ENCODE data around the gene NHLH2.

Gene NHLH2

DNA sequence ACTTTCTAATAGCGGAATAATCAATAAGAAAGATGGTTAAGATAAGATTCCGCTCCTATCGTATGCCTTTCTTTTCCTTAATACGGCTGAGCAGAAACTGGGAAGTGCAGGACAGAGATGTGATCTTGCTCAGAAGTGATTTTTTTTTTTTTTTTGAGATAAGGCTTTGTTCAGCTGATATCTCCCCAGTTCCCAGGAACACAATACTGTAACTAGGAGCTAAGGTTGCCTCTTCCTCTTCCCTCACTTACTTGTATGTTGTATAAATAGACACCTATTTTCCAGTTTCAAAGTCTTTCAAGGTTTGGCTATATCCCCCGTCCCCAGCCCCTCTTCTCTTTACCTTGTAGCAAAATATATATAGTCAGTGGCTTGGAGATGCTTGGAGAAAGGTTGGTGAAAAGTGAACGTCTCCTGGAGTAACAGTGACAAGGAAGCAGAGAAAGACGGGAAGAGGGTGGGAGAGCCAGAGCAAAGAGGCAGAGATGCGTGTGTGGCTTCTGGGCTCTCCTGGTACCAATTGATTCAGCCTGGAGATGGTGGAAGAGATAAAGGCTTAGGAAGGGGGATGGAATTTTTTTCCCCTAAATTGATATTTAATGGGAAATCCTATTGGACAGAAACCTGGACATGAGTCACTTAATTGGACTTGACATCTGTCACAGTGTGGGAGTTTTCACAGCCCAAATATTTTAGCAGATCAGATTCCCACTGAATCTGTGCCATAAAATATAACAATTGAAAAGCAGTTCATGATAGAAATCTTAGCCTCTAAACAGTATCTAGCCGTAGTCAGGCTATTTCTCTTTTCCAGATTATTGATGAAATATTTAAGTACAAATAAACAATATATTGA is at the start of gene NHLH2:
Gene NHLH2 (minus strand): TSS at position 522 of the 856 bp plus-strand sequence. CDS start 2,754 bp downstream, outside the sequence.
- DNase-seq (ENCODE audit: low read depth in 2 of 2) = no peak

DNA sequence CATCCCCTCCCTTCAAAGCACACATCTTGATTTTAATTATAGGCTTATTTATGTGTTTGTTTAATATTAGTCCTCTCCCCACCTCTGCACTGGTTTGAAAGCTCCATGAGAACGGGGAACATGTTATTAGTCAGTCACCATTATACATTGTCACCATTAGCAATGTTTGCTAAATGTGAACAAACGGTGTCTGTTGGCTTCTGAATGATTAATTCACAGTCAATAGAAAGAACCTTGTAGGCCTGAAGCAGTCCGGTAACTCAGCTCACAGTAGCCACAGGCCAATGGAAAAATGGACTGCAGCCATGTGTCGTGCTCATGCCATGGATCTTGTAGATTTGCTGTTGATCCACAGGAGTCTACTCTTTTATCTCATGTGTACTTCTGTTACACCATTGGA is 49.7 kb upstream of the NHLH2 start:
- no peak for DNase-seq (ENCODE audit: low read depth in 2 of 2)

DNA sequence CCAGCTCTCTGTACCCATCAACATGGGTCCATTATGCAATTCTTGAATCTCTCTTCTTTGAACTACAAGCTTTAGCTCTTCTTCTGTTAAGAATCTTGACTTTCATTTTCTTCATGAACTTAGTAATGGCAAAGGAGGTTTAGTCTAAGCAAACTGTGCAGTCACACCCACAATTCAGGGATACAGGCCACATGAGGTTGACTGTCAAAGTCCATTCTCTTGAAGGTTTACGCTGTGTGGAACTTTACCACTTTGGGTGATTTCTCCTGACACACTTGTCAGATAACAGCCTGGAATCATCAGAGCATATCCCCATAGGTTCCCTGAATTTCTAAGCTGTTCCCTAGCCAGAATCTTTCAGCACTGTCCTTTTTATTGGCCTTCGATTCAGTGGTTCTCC is 48.0 kb upstream of the NHLH2 start:
- DNase-seq (ENCODE audit: low read depth in 2 of 2) = no peak

DNA sequence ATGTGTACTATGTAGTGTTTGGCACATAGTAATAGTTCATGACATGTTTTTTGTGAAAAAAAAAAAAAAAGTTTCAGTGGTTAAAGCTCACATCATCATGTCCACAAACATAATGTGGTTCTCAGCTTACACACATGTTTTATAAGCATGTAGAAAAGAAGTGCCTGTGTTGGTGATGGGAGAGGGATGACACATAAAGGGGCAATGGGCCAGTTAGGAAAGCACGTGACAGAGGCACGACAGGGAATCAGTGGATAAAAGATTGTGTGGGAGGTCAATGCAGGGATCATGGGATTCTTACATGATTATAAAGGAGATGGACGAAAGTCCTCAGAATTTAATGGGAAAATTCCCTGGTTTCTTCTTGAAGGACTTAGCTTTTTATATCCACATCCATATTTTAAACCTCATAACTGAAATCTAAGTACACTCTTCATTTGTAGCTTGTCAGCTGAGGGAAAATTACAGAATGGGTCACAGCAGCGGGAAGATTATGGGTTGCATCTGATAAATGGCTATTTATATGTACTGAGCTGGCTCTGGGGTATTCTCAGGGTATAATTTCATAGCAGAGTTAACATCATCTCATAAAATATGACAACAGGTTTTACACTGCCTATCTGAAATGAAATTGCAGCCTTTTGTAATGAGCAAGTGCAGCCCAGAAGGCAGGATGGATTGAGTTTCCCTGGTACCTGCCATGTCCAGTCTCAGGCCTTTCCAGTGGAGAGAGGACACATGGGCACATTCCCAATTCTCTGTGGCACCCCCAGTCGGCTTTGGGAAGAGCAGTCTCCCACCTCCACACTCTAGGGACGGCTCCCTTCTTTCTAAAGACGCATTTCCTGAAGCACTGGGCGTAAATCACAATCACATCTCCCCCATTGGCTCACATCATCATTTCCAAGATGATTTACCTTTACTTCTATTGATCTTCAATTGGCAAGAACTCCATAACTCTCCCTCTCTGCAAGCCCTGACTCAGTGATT is 42.3 kb upstream of the NHLH2 start:
- no peak for DNase-seq (ENCODE audit: low read depth in 2 of 2)

DNA sequence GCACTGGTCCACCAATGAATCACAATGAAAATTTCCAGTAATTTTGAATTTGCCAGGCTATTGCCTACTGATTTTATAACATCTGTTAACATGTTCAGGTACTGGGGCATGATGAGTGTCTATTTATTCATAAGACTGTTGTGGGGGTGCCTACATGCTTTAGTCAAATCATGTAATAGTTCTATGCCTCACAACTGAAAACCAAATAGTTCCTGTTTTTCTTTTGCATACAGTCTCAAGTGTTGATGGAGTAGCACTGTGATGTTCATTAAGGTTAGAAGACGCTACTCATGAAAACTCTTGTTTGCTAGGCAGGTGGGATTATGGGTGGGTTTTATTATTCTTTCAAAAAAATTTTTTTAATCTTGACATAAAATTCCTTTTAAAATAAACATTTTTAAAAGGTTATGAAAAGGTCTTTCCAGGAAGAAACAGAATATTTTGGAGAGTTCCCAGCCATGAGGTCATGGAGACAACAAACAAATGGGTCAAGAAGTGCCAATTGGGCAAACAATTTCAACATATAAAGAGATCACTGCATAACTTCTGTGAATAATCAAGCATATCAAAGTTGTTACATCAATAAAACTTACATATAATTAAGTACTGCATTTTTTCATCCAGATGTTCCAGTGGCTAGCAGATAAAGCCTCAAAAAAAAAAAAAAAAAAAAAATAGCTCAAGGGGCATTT is 40.2 kb upstream of the NHLH2 start:
- DNase-seq (ENCODE audit: low read depth in 2 of 2) = no peak

DNA sequence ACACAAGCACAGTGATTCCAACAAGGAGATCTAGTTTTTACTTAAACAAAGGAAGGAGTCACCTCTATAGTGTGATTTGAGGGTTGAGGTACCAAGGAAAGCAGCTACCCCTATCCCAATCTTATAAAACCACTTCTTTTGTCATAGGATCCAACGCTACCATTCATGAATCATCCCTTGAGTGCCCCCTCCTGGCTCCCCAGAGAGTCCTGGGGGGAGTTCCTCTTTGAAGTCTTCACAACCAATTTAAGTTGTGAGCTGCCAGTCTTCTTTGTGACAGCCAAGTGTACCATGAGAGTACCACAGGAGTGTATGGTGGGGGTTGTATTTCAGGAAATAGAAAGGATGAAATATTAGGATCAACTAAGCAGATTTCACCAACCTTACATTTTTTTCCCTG is 39.1 kb upstream of the NHLH2 start:
- DNase-seq (ENCODE audit: low read depth in 2 of 2) = no peak

DNA sequence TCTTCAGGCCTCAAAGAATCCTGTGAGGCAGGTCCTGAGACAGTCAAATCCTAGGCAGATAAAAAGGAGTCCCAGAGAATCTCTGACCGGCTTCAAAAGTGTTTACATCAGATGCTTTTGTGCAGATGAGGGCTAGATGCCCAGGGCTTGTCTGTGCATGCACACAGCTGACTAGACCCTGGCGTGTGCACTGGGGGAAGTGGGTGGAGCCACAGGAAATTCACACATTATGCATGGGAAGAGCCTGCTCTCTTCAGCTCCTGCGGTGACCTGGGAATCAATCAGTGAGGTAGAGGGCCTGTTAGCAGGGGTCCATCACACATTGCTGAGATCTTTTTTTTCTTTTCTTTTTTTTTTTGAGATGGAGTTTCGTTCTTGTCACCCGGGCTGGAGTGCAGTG is 36.6 kb upstream of the NHLH2 start:
- no peak for DNase-seq (ENCODE audit: low read depth in 2 of 2)

DNA sequence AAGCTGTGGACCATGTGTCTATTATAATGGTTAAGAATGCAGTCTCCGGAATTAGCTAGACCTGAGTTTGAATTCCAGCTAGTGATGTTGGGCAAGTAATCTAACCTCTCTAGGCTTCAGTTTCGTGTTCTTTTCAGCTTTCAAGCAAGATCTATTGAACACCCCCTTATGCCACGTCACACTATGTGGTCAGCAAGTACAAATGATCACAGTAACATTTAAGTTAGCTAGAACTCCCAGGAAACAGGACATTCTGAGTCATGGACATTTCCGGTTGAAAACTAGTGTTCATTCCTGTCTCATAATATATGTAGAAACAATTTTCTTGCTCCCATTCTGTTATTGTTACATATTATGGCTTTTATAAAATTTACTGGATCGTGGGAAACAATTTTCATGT is 34.0 kb upstream of the NHLH2 start:
- no peak for DNase-seq (ENCODE audit: low read depth in 2 of 2)

DNA sequence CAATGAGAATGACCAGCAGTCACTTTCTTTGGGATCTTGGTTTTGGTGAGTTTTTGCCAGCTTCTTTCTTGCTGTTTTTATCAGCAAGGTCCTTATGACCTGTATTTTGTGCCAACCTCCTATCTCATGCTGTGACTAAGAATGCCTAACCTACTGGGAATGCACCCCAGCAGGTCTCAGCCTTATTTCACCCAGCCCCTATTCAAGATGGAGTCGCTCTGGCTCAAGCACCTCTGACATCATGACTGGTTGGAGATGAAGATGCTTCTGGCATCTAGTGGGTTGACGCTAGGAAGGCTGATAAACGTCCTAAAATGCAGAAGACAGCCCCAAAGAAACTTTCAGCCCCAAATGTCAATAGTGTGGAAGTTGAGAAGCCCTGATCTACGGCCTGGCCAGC is 33.6 kb upstream of the NHLH2 start:
- no peak for DNase-seq (ENCODE audit: low read depth in 2 of 2)

DNA sequence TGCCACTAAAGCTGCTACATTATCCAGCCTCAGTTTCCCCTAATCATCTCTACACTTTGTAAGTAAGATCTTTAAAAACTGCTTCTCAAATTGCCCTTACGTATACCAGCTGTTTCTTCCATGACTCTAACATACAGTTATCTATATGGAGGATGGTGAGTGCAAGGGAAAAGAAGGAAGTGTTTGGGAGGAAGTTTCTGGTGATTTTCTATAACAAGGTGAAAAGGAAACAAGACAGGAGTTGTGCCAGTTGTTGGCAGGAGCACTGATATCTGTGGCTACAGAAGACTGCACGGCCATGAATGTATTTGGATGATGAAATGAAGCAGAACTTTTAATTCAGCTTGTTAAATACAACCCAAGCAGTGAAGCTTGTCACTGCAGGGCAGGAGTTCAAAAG is 32.3 kb upstream of the NHLH2 start:
- no peak for DNase-seq (ENCODE audit: low read depth in 2 of 2)

DNA sequence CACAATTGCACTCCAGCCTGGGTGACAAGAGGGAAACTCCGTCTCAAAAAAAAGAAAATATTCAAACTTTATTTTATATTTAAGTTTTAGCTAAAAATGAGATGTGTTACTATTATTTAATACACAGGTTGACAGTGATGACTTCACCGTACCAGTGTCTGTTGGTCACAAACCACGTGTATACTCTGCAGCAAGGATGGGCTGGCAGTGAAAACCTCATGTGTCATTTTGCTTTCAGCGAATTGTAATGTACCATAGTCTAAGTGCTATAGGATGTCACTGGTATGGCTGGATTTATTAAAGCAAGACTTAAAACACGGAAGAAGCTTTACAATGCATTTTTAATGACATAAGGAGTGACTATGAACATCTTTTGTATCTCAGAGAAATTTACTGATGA is 28.1 kb upstream of the NHLH2 start:
- DNase-seq (ENCODE audit: low read depth in 2 of 2) = no peak

DNA sequence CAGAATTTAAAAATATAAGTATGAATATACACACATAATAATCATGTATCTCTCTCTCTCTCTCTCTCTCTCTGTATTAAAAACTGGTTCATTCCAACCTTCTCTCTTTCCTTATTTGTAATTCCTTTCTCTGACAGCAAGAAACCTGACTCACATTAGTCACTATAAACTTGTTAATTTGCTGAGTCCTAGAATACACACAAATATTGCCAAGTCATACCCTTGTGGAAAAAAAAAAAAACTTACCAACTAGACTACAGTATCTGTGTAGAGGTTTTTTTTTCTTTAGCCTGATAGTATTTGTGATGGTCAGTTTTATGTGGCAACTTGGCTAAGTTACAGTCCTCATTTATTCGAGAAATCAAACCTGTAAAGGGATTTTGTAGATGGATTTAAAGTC is 26.3 kb upstream of the NHLH2 start:
- no peak for DNase-seq (ENCODE audit: low read depth in 2 of 2)

DNA sequence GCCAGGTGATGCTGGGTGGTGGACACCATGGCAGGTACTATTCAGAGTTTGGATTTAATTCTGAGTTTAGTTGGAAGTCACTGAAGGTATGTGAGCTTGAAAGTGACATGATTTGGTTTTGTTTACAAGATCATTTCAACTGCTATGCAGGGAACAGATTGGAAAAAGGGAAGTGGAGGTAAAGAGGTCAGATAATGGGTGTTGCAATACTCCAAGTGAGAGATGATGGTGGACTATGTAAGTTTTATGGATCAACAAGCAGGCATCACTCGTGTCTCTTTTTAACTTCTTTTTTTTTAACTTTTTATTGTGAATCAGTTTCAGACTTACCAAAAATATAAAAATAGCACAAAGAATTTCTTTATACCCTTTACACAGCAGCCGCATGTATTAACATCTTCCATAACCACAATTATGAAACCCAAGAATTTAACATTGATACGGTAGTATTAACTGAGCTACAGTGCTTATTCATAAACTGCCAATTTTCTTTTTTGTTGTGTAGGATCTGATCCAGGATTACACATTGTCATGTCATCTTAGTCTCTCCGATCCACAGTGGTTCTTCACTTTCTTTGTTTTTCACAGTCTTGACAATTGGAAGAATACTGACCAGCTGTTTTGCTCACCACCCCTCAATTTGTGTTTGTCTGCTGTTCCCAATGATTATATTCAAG is 24.9 kb upstream of the NHLH2 start:
- no peak for DNase-seq (ENCODE audit: low read depth in 2 of 2)

DNA sequence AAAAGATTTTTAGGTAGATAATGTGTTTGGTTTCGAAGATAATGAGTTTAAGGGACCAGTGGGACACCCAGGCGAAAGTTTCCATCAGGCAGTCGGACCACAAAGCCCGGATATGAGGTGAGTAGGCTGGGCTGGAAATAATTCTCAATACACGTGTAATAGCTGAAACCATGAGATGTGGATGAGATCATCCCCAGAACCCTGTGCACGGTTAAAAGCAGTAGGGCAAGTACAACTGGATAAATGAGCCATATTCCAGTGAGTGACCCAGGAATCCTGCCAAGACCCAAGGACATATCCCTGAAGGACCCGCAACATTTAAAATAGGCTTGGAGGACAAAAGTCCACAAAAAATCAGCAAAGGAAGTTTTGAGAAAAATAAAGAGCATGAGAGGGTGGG is 21.5 kb upstream of the NHLH2 start:
- DNase-seq (ENCODE audit: low read depth in 2 of 2) = no peak

DNA sequence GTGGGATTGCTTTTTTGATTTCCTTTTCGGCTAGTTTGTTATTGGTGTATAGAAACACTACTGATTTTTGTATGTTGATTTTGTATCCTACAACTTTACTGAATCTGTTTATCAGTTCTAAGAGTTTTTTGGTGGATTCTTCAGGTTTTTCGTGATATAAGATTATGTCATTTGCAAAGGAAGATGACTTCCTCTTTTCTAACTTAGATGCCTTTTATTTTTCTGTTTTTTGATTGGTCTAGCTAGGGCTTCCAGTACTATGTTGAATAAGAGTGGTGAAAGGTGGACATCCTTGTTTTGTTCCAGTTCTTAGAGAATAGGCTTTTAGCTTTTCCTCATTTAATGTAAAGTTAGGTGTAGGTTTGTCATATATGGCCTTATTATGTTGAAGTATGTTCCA is 13.1 kb upstream of the NHLH2 start:
- no peak for DNase-seq (ENCODE audit: low read depth in 2 of 2)

DNA sequence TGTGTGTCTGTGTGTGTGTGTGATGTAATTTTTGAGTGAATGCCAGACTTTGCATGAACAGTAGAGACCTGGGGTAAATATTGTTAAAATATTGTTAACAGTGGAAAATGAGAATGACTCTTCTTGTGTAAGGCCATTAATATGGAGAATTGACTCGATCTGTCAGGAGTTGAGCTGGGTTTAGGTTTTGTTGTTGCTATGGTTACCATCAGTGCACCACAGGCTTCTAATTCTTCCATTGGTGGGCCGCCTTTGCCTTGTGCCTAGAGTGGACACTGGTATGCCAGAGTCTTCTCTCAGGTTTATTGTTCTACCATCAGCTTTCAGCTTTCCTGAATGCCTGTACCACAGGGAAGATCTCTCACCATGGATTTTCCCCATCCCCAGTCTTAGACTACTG is 10.0 kb upstream of the NHLH2 start:
- DNase-seq (ENCODE audit: low read depth in 2 of 2) = no peak

DNA sequence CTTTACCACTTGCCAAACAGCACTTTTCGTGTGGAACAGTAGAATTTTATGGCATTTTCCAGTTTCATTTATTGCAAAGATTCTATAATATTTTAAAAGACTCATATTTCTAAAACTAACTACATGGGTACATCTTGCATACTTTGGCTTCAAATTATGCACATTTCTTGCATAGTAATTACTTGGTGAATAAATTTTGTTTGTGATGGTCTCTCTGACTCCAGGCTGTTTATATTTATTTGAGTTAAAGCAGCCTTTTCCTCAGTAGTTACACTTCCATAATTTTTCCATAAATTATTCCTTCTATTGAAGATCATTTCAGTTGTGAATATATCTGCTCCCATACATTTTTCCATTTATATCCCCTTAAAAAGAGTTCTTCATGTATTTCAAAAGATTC is 6.9 kb upstream of the NHLH2 start:
- DNase-seq (ENCODE audit: low read depth in 2 of 2) = no peak

DNA sequence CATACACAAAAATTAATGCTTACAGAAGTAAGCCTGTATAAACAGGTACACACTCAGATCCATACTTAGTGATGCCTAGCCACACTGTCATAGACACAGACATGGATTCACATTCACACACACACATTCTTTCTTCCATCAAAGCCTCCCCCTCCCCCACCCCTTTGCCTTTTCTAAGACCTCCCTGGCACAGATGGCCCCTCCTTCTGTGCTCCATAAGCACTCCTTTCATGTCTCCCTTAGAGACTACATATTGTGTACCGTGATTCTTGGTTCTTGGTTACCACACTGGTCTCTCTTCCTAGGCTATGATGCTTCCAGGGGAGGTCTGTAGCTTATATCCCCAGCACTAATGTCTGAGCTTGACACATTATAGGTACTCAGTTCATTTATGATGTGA is 2.0 kb upstream of the NHLH2 start:
- no peak for DNase-seq (ENCODE audit: low read depth in 2 of 2)

DNA sequence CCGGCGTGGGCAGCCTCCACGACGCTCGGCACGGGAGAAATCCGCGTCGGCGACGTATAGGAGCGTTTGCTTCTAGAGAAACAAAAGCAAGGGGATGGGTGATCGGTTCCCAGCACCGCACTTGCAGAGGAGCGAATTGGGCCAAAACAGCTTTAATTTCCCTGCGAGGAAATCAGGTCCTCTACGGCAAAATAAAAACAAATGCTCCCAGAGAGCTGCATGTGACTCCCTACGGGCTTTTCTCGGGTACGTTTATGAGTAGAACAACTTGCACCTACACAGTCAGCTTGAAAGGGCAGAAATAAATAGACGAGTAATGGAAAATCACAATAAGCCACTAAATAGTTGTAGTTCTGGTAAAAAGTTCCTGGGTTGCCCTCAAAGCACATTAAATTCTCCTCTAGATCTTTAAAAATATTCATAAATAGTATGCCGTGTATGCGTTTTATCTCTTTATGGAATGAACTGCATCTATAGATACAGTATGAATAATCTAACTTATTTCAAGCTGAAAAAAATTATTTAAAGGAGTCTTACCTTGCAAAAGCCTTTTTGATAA is 1.2 kb downstream of the NHLH2 start:
- DNase-seq (ENCODE audit: low read depth in 2 of 2) = no peak

DNA sequence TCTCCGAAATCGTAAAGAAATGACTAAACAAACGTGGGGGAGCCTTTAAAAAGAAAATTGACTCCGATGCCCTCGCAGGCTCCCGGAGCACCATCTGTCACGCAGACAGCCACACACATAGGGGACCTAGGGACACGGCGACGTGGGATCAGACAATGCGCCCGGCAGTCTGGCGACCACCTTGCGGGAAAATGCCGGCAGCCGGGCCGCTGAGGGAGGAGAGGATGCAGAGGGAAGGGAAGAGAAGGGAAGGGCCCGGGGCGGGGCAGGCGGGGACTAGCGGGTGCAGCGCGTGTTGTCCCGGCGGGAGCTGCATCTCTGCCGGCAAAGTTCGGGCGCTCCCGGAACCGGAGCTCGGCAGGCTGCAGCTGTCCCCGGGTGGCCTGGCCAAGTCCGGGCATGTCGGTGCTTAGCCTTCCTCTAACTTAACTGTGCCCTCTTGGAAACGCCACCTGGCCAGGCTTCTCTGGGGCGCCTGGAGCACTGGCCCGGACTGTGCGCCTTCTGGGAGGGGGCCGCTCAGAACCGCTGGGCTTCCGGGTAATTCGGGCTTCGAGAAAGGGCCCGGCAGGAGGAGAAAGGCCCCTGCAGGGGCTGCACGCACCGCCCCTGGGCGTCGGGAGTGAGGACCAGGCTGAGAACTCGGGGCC is 1.8 kb downstream of the NHLH2 start:
- no peak for DNase-seq (ENCODE audit: low read depth in 2 of 2)

All from stimulated activated CD4-positive, alpha-beta T cell treated with anti-CD3 and anti-CD28 coated beads, Interleukin-1b, Interleukin-23, amount 100 ng/mL, for 1 hour (primary cell).